GM18861 (cell line): Measurements from ENCODE around the gene LPP.

Experiments used
- ATAC-seq: cut with Tn5 transposase; IDR thresholded peaks from one replicate; pipeline ENCODE4 v1.9.1; 2021; ENCODE audit not compliant: unreplicated experiment

LPP gene

GRCh38 chr3:188154014-188154808 lies at the start of gene LPP:
Gene LPP (plus strand): TSS chr3:188154157. CDS start chr3:188406121, 251,964 bp downstream.
- peak; percentile 71 for ATAC-seq

- no peak for ATAC-seq
Measured at GRCh38 chr3:188106006-188106405, 48.0 kb upstream of the LPP start.

- no peak for ATAC-seq
Measured at GRCh38 chr3:188106454-188106853, 47.5 kb upstream of the LPP start.

- no peak for ATAC-seq
Measured at GRCh38 chr3:188106887-188107830, 46.8 kb upstream of the LPP start.

- ATAC-seq = no peak
Measured at GRCh38 chr3:188108703-188109412, 45.1 kb upstream of the LPP start.

GRCh38 chr3:188111002-188111584 lies 42.9 kb upstream of the LPP start:
- ATAC-seq = no peak

GRCh38 chr3:188113756-188114155 lies 40.2 kb upstream of the LPP start:
- ATAC-seq = no peak

- no peak for ATAC-seq
Measured at GRCh38 chr3:188119846-188120245, 34.1 kb upstream of the LPP start.

- no peak for ATAC-seq
Measured at GRCh38 chr3:188122571-188123169, 31.3 kb upstream of the LPP start.

- peak; percentile 72 for ATAC-seq
Measured at GRCh38 chr3:188123170-188123905, 30.6 kb upstream of the LPP start.

- no peak for ATAC-seq
Measured at GRCh38 chr3:188124184-188124583, 29.8 kb upstream of the LPP start.

GRCh38 chr3:188125076-188125475 lies 28.9 kb upstream of the LPP start:
- ATAC-seq = no peak

- ATAC-seq = no peak
Measured at GRCh38 chr3:188126276-188126675, 27.7 kb upstream of the LPP start.

- no peak for ATAC-seq
Measured at GRCh38 chr3:188126934-188127333, 27.0 kb upstream of the LPP start.

- ATAC-seq = peak; percentile 48
Measured at GRCh38 chr3:188128905-188129304, 25.1 kb upstream of the LPP start.

- ATAC-seq = peak; percentile 77
Measured at GRCh38 chr3:188131023-188131422, 22.9 kb upstream of the LPP start.

- peak; percentile 57 for ATAC-seq
Measured at GRCh38 chr3:188133219-188133618, 20.7 kb upstream of the LPP start.

- ATAC-seq = no peak
Measured at GRCh38 chr3:188133646-188134045, 20.3 kb upstream of the LPP start.

GRCh38 chr3:188134079-188134478 lies 19.9 kb upstream of the LPP start:
- ATAC-seq = no peak

- ATAC-seq = no peak
Measured at GRCh38 chr3:188134856-188135255, 19.1 kb upstream of the LPP start.
